Measurements from ENCODE around the gene TFR2.

Gene TFR2

GRCh38 chr7:100585511-100586265, 55.7 kb downstream of the TFR2 start, which contains the start of gene LRCH4:
LRCH4 (minus strand) TSS chr7:100586129; CDS start chr7:100586100, 29 bp downstream.
- peak in 2 of 4 experiments; percentile 62 to 76 for DNase-seq

- peak; percentile 69 to 83 (median 77) for DNase-seq
These were observed 56.5 kb downstream of the TFR2 start for GRCh38 chr7:100584683-100585510.

- peak; percentile 64 to 85 (median 78) for DNase-seq
These were observed 57.2 kb downstream of the TFR2 start for GRCh38 chr7:100584054-100584682.

- peak; percentile 87 to 93 (median 92) for DNase-seq
These were observed 58.0 kb downstream of the TFR2 start for GRCh38 chr7:100583132-100584053.

GRCh38 chr7:100582650-100583049, 58.7 kb downstream of the TFR2 start:
- no peak for DNase-seq

- no peak for DNase-seq
These were observed 59.2 kb downstream of the TFR2 start for GRCh38 chr7:100582041-100582579.

- DNase-seq = no peak
These were observed 60.7 kb downstream of the TFR2 start for GRCh38 chr7:100580466-100581283.

- no peak for DNase-seq
These were observed 62.8 kb downstream of the TFR2 start for GRCh38 chr7:100578246-100579183.

- no peak for DNase-seq
These were observed 63.8 kb downstream of the TFR2 start for GRCh38 chr7:100577507-100577906.

GRCh38 chr7:100577103-100577502, 64.2 kb downstream of the TFR2 start:
- DNase-seq = no peak

- no peak for DNase-seq
These were observed 64.9 kb downstream of the TFR2 start for GRCh38 chr7:100576384-100576993.

- no peak for DNase-seq
These were observed 65.5 kb downstream of the TFR2 start for GRCh38 chr7:100575746-100576383.

- DNase-seq = no peak
These were observed 66.1 kb downstream of the TFR2 start for GRCh38 chr7:100575206-100575631.

- no peak for DNase-seq
These were observed 66.8 kb downstream of the TFR2 start for GRCh38 chr7:100574362-100575205.

GRCh38 chr7:100573691-100574361, 67.5 kb downstream of the TFR2 start, which contains the start of gene SAP25:
SAP25 (minus strand) TSS chr7:100573900; CDS start chr7:100573742, 158 bp downstream.
- DNase-seq = no peak

GRCh38 chr7:100572949-100573675, 68.2 kb downstream of the TFR2 start:
- DNase-seq = no peak

All from suppressor macrophage (primary cell).